K562 (cell line): ENCODE measurements around the gene TKT. TPM values are rescaled to one million over a fixed set of nuclear protein-coding genes. Genes with fewer than 3 reads are reported as not detected.

Source experiments
- ATAC-seq: fragments of 200-7000 bp; cut with Tn5 transposase; 3 replicates; pipeline ENCODE4 v1.9.1; 2020; ENCODE audit warnings: moderate library complexity
- BruUV-seq: library from RNA; stranded (reverse); fragments of 400-500 nt; replicated peaks from 2 replicates; lab custom pipeline; 2021; lab: Mats Ljungman, UMichigan
- CTCF ChIA-PET: fragments of 300-600 bp; formaldehyde crosslinking; extraction: SDS; loops from one replicate; lab custom pipeline; 2021; ENCODE audit warnings: low intra/inter-chr PET ratio; lab: Yijun Ruan, JAX
- POLR2A ChIA-PET: fragments of 300-600, 350-650 bp; sonication (Branson Sonifier 250); formaldehyde crosslinking; extraction: SDS; loops from one replicate; lab custom pipeline; 2021; ENCODE audit warnings: antibody characterized with exemption, inconsistent platforms; lab: Yijun Ruan, JAX
- DNase-seq, 4 experiments: peaks; one replicate each; pipeline versions ENCODE4 v3.0.0 to v3.0.0-alpha.2; 2011 to 2018; ENCODE audit warnings: low spot score in 3 of 4, mixed read lengths in 3 of 4; ENCODE audit errors: extremely low read depth in 1 of 4
- FAIRE-seq: peaks from 2 replicates; lab custom pipeline; 2011; peaks lifted over from hg19 to GRCh38; lab: Jason Lieb, UNC
- H2AFZ ChIP-seq: 2 replicates; pipeline ENCODE4 v1.6.0; 2011; ENCODE audit warnings: low read depth, low read length, control low read depth, inconsistent platforms
- H3K27ac ChIP-seq: fragments of 200-600 bp; 3 replicates; pipeline ENCODE4 v1.8.0; 2011; ENCODE audit warnings: low read depth, mild to moderate bottlenecking, control low read depth, inconsistent platforms, low read length, moderate library complexity, mixed read lengths; ENCODE audit errors: extremely low read depth
- H3K27me3 ChIP-seq, 2 experiments: fragments of 300-600 bp in 1 of 2; 2 replicates in 1 of 2; 3 replicates in 1 of 2; pipeline versions ENCODE4 v1.6.0 to v1.8.0; 2011; ENCODE audit warnings: inconsistent platforms in 2 of 2, low read length in 2 of 2, mild to moderate bottlenecking in 1 of 2, mixed read lengths in 1 of 2, moderate library complexity in 1 of 2; ENCODE audit not compliant: control insufficient read depth in 2 of 2, insufficient read depth in 2 of 2
- H3K36me3 ChIP-seq: fragments of 300-600 bp; 3 replicates; pipeline ENCODE4 v1.8.0; 2011; ENCODE audit warnings: mild to moderate bottlenecking, low read length, inconsistent platforms; ENCODE audit not compliant: control insufficient read depth, insufficient read depth
- H3K4me1 ChIP-seq, 2 experiments: fragments of 200-600 bp in 1 of 2; replicated peaks in 1 of 2; 2 replicates in 1 of 2; 3 replicates in 1 of 2; pipeline versions ENCODE4 v1.5.1 to v1.8.0; 2011; ENCODE audit warnings: inconsistent platforms in 2 of 2, low read length in 2 of 2, mild to moderate bottlenecking in 1 of 2, mixed read lengths in 1 of 2, moderate library complexity in 1 of 2; ENCODE audit not compliant: control insufficient read depth in 2 of 2, insufficient read depth in 2 of 2
- H3K4me2 ChIP-seq: 2 replicates; pipeline ENCODE4 v1.6.1; 2011; ENCODE audit warnings: low read length, control low read depth, inconsistent platforms, mixed read lengths; ENCODE audit not compliant: insufficient read depth
- H3K4me3 ChIP-seq: fragments of 200-600 bp; sonication (generic), shearing (Covaris generic); 2 replicates; pipeline ENCODE4 v1.5.1; 2016; ENCODE audit warnings: control low read depth, inconsistent platforms
- H3K79me2 ChIP-seq: fragments of 200-600 bp; 3 replicates; pipeline ENCODE4 v1.8.0; 2011; ENCODE audit warnings: low read length, inconsistent platforms; ENCODE audit not compliant: control insufficient read depth, insufficient read depth
- H3K9ac ChIP-seq, 2 experiments: 2 replicates each; pipeline versions ENCODE4 v1.6.0 to v1.6.1; 2011; ENCODE audit warnings: low read depth in 2 of 2, low read length in 2 of 2, control low read depth in 1 of 2, inconsistent platforms in 1 of 2, mild to moderate bottlenecking in 1 of 2, mixed read lengths in 1 of 2; ENCODE audit not compliant: insufficient read depth in 1 of 2
- H3K9me1 ChIP-seq: one replicate; pipeline ENCODE4 v1.6.0; 2011; ENCODE audit warnings: inconsistent platforms, mild to moderate bottlenecking, low read length, moderate library complexity; ENCODE audit not compliant: control insufficient read depth, insufficient read depth
- H3K9me3 ChIP-seq: replicated peaks from 2 replicates; pipeline ENCODE4 v1.5.1; 2011; ENCODE audit warnings: low read depth, low read length, inconsistent platforms; ENCODE audit not compliant: control insufficient read depth, insufficient read depth
- H4K20me1 ChIP-seq: replicated peaks from 2 replicates; pipeline ENCODE4 v1.6.1; 2011; ENCODE audit warnings: low read length, inconsistent platforms, mixed read lengths; ENCODE audit not compliant: control insufficient read depth, insufficient read depth
- ELK3 ChIP-seq: fragments of 450-650 bp; formaldehyde crosslinking; IDR thresholded peaks from 2 replicates; pipeline ENCODE4 v1.4.0; 2020; ENCODE audit warnings: mild to moderate bottlenecking
- ETV1 ChIP-seq: fragments of 450-650 bp; conservative IDR thresholded peaks from 2 replicates; pipeline ENCODE4 v1.6.1; 2016; ENCODE audit warnings: missing genetic modification characterization, control low read depth, low read depth, missing compliant biosample characterization
- MXI1 ChIP-seq: IDR thresholded peaks from 2 replicates; pipeline ENCODE4 v1.6.1; 2011; ENCODE audit warnings: low read depth, mild to moderate bottlenecking, improper control_type of control experiment, low read length
- PML ChIP-seq: IDR thresholded peaks from 2 replicates; pipeline ENCODE4 v1.6.1; 2012; ENCODE audit warnings: low read length, inconsistent platforms
- POLR2A ChIP-seq: fragments of 450-650 bp; conservative IDR thresholded peaks from 2 replicates; pipeline ENCODE4 v1.6.1; 2016
- UBTF ChIP-seq, 2 experiments: IDR thresholded peaks; 2 replicates each; pipeline ENCODE4 v1.6.1; 2012; ENCODE audit warnings: improper control_type of control experiment in 2 of 2, low read depth in 2 of 2, low read length in 2 of 2, borderline replicate concordance in 1 of 2
- YY1 ChIP-seq, 3 experiments: IDR thresholded peaks; 2 replicates each; pipeline ENCODE4 v1.6.1; 2011; ENCODE audit warnings: low read length in 2 of 3, mild to moderate bottlenecking in 2 of 3, moderate library complexity in 2 of 3, borderline replicate concordance in 1 of 3, control low read depth in 1 of 3, low read depth in 1 of 3; ENCODE audit not compliant: insufficient read depth in 3 of 3, insufficient replicate concordance in 2 of 3, control insufficient read depth in 1 of 3, insufficient read length in 1 of 3; ENCODE audit errors: extremely low read depth in 1 of 3
- ZNF140 ChIP-seq: fragments of 250-450 bp; sonication (Bioruptor Pico); IDR thresholded peaks from 2 replicates; pipeline ENCODE4 v1.8.0; 2021; ENCODE audit warnings: moderate library complexity, mild to moderate bottlenecking, inconsistent platforms
- WGBS: fragments of 100-300 bp; shearing (Covaris generic); methylation state at CpG from one replicate; pipeline ENCODE4 v1.1.6; 2016; ENCODE audit warnings: low coverage, mixed read lengths; ENCODE audit not compliant: insufficient coverage; ENCODE audit errors: missing lambda C conversion rate; 5-methylcytosine and 5-hydroxymethylcytosine counted together
- in situ Hi-C: fragments of 300-500 bp; cut with MboI; formaldehyde crosslinking; loops from 4 replicates; pipeline ENCODE4 v1.15.0; 2018; ENCODE audit warnings: inconsistent platforms, mixed read lengths
- intact Hi-C: fragments of 100-400 bp; cut with micrococcal nuclease; formaldehyde crosslinking; loops from 2 replicates; pipeline ENCODE4 v1.14.2; 2022
- polyA plus RNA-seq, 8 experiments: library from polyadenylated mRNA; depleted of rRNA in 4 of 8; stranded (reverse) in 5 of 8; unstranded in 3 of 8; fragments of >200 nt; fragmentation: Nextera tagmentation in 2 of 8; fragmentation: Illumina TruSeq in 1 of 8; extraction: Ambion mirVana in 2 of 8; extraction: Trizol in 1 of 8; gene quantifications; 2 replicates each; pipeline versions ENCODE4 v1.2.1 to v1.2.3, GENCODE V29; 2011 to 2014; ENCODE audit warnings: inconsistent platforms in 1 of 8, missing spikeins in 1 of 8
- total RNA-seq, 7 experiments: library from RNA; depleted of rRNA in 6 of 7; stranded (reverse); fragments of >200 nt in 6 of 7; fragmentation: Illumina TruSeq in 2 of 7; extraction: Trizol in 2 of 7; gene quantifications; 2 replicates each; pipeline versions ENCODE4 v1.2.1 to v1.2.3, GENCODE V29; 2011 to 2021; ENCODE audit warnings: low replicate concordance in 1 of 7

TKT gene
- total and polyA plus RNA-seq, 9 of the 15 experiments (the other 6 are each of a cell fraction or from before 2014, with no cell fraction given) = 58.1 to 401 (median 187) TPM

GRCh38 chr3:53254509-53255422 is 1.1 kb downstream of the TKT start:
- H3K79me2 ChIP-seq = peaks cover 63% of the 10 kb centered on the region
- peak overlapping the region; percentile 78 to 97 for H3K9ac ChIP-seq
- peak overlapping the region; percentile 77 for H3K27ac ChIP-seq
- peaks cover 2% of the 10 kb centered on the region for H3K9me1 ChIP-seq
- 0 out of 2 replicates have a peak overlapping the region, but pooled peaks have one; percentile 14 for H2AFZ ChIP-seq
- peak overlapping the region; percentile 85 for H3K4me3 ChIP-seq
- 0% methylated on average over 21 of the region's 32 CpGs for WGBS
- TSS peak; percentile 45 for BruUV-seq
- H3K36me3 ChIP-seq = peaks cover 29% of the 10 kb centered on the region
- no peaks in the 10 kb centered on the region for H3K27me3 ChIP-seq
- ChIA-PET POLR2A (interaction anchor here (0.7 to 1.5 kb wide), 6 partner anchors 11 to 34 kb away, joined by 3 to 4 read pairs (median 3); no protein-coding TSS in a partner anchor), CTCF (no interaction called here)
- in situ Hi-C loops = no loop called here
- ATAC-seq = peak; percentile 83
- H4K20me1 ChIP-seq = peaks cover 33% of the 10 kb centered on the region
- intact Hi-C loops = no loop called here
- no peaks in the 10 kb centered on the region for H3K9me3 ChIP-seq
- FAIRE-seq = peak; percentile 70
- H3K4me1 ChIP-seq = peaks cover 38 to 57% of the 10 kb centered on the region in 2 experiments; a peak in 4 of 5 replicates
- peak overlapping the region; percentile 89 for H3K4me2 ChIP-seq
- peak; percentile 40 to 76 (median 56) for DNase-seq
- TF ChIP-seq YY1 (IDR thresholded peaks at IDR 0.05; ENCODE audit: borderline replicate concordance in 1 of 3, control insufficient read depth in 1 of 3, extremely low read depth in 1 of 3, insufficient read depth in 3 of 3, insufficient read length in 1 of 3, insufficient replicate concordance in 2 of 3, low read depth in 1 of 3, low read length in 2 of 3) (peak in 1 of 3 experiments; percentile 17), UBTF (IDR thresholded peaks at IDR 0.05; ENCODE audit: borderline replicate concordance in 1 of 2, low read depth in 2 of 2, low read length in 2 of 2) (0 out of 4 replicates have a peak, but pooled peaks of 1 of the 2 experiments have one; percentile 62), PML (0 out of 2 replicates have a peak, but pooled peaks have one; percentile 2), ETV1 (peak; percentile 62), ELK3 (CRISPR knock-in tag) (no peak), ZNF140 (no peak), MXI1 (0 out of 2 replicates have a peak, but pooled peaks have one; percentile 26), POLR2A (peak; percentile 37; the same call in 1 of the 2 replicates)
